Fibroblast of lung (primary cell): ENCODE measurements around the gene PMS1.
"Not testable (repeated sequence)": the region's sequence is repeated elsewhere in the genome, so short reads cannot be mapped to it uniquely, and the experiment has no call there.

Experiments
- EZH2 ChIP-seq: IDR thresholded peaks from 2 replicates; pipeline ENCODE4 v1.5.1; 2012; ENCODE audit warnings: low read length, control low read depth, mild to moderate bottlenecking; ENCODE audit errors: missing control alignments
- TF ChIP-seq, protein P1 (sequence below), 2 donors: IDR thresholded peaks in 1 of 2; conservative IDR thresholded peaks in 1 of 2; 1 replicate in 1 of 2; 2 replicates in 1 of 2; pipeline ENCODE4 v1.5.1; 2011 to 2012; ENCODE audit warnings: low read length in 2 of 2, control low read depth in 1 of 2, inconsistent platforms in 1 of 2, low read depth in 1 of 2, mild to moderate bottlenecking in 1 of 2

DNA sequence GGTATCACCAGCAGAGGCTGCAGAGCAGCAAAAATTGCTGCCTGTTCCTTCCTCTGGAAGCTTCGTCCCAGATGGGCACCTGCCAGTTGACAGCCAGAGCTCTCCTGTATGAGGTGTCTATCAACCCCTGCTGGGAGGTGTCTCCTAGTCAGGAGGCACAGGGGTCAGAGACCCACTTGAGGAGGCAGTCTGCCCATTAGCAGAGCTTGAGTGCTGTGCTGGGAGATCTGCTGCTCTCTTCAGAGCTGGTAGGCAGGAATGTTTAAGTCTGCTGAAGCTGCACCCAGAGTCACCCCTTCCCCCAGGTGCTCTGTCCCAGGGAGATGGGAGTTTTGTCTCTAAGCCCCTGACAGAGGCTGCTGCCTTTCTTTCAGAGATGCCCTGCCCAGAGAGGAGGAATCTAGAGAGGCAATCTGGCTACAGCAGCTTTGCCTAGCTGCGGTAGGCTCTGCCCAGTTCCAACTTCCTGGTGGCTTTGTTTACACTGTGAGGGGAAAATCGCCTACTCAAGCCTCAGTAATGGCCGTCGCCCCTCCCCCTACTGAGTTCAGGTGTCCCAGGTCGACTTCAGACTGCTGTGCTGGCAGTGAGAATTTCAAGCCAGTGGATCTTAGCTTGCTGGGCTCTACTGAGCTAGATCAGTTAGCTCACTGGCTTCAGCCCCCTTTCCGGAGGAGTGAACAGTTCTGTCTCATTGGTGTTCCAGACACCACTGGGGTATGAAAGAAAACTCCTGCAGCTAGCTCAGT lies 108.5 kb downstream of the PMS1 start:
- TF ChIP-seq, protein P1, sequence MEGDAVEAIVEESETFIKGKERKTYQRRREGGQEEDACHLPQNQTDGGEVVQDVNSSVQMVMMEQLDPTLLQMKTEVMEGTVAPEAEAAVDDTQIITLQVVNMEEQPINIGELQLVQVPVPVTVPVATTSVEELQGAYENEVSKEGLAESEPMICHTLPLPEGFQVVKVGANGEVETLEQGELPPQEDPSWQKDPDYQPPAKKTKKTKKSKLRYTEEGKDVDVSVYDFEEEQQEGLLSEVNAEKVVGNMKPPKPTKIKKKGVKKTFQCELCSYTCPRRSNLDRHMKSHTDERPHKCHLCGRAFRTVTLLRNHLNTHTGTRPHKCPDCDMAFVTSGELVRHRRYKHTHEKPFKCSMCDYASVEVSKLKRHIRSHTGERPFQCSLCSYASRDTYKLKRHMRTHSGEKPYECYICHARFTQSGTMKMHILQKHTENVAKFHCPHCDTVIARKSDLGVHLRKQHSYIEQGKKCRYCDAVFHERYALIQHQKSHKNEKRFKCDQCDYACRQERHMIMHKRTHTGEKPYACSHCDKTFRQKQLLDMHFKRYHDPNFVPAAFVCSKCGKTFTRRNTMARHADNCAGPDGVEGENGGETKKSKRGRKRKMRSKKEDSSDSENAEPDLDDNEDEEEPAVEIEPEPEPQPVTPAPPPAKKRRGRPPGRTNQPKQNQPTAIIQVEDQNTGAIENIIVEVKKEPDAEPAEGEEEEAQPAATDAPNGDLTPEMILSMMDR (conservative IDR thresholded peaks at IDR 0.05 in 1 of 2, IDR thresholded peaks at IDR 0.05 in 1 of 2; ENCODE audit: low read depth in 1 of 2, low read length in 2 of 2) = not testable (repeated sequence)
- not testable (repeated sequence) for TF ChIP-seq EZH2
